ENCODE results near the gene KLHL17.

GRCh38 chr1:918353-918752, 42.0 kb upstream of the KLHL17 start:
- TF ChIP-seq CTCF (IDR thresholded peaks at IDR 0.05) (no peak), POLR2AphosphoS5 (IDR thresholded peaks at IDR 0.05) (no peak)

Data from prostate gland (tissue), 2 donors.